HFFc6 (cell line): ENCODE data around the gene GTF2F2. TPM values are rescaled to one million over a fixed set of nuclear protein-coding genes. Genes with fewer than 3 reads are reported as not detected.

Source experiments
- DNase-seq: peaks from one replicate; pipeline ENCODE4 v3.0.0-alpha.2; 2018
- H3K27ac Mint-ChIP-seq: 2 replicates; pipeline ENCODE4 v1.8.0; 2020; ENCODE audit warnings: mild to moderate bottlenecking, mixed read lengths
- H3K27me3 Mint-ChIP-seq: 2 replicates; pipeline ENCODE4 v1.8.0; 2021; ENCODE audit warnings: mild to moderate bottlenecking, moderate library complexity, mixed read lengths; ENCODE audit not compliant: insufficient read depth
- H3K36me3 Mint-ChIP-seq: 2 replicates; pipeline ENCODE4 v1.8.0; 2021; ENCODE audit warnings: low read depth, mixed read lengths
- H3K4me1 Mint-ChIP-seq: 2 replicates; pipeline ENCODE4 v1.8.0; 2020; ENCODE audit warnings: low read depth, mixed read lengths
- H3K4me3 Mint-ChIP-seq: 2 replicates; pipeline ENCODE4 v1.8.0; 2020; ENCODE audit warnings: mild to moderate bottlenecking, moderate library complexity, mixed read lengths
- H3K9me3 Mint-ChIP-seq: 2 replicates; pipeline ENCODE4 v1.8.0; 2020; ENCODE audit warnings: mild to moderate bottlenecking, mixed read lengths
- CTCF ChIP-seq: fragments of 200-600 bp; sonication (generic); IDR thresholded peaks from 2 replicates; pipeline ENCODE4 v1.5.0; 2021; ENCODE audit warnings: antibody characterized with exemption, mild to moderate bottlenecking
- total RNA-seq, 6 experiments: library from RNA; stranded (reverse); fragmentation: NEBNext Ultra II Directional; extraction: Animal tissue kit (Norgen Biotek cat#: 25700); gene quantifications; 2 replicates in 1 of 6; 3 replicates in 5 of 6; pipeline ENCODE4 v1.2.3, GENCODE V29; 2021

GTF2F2 gene
- total RNA-seq, 6 experiments from 2014 or later, result 22.9 to 31.5 (median 24.7) TPM

- Mint-ChIP-seq H3K4me3 (peak overlapping the region; percentile 43), H3K9me3 (no peaks in the 10 kb centered on the region), H3K36me3 (peaks cover 38% of the 10 kb centered on the region), H3K27me3 (no peaks in the 10 kb centered on the region; the same call in 1 of the 2 replicates), H3K4me1 (peaks cover 78% of the 10 kb centered on the region), H3K27ac (peak overlapping the region; percentile 91)
- DNase-seq, result no peak
- TF ChIP-seq CTCF, result no peak
These were observed 87.0 kb downstream of the GTF2F2 start for GRCh38 chr13:45207319-45207718.

DNA sequence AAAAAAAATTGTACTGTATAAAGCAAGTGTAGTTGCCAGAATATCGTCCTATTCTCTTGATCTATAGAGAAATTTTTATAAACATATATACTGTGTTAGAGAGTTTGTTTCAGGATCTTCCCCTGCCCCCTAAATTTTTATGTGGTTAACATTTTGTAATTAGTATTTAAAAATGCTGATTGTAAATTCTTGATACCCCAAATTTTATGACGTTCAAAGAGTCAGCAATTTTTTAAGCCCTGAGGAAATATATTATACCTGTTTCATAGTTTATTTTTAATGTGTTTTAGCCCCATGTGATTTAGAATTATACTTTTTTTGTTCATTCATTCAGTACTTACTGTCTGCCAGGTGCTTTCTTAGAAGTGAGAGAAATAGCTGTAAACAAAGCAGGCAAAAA is 87.8 kb downstream of the GTF2F2 start:
- H3K36me3 Mint-ChIP-seq, result peaks cover 34% of the 10 kb centered on the region
- no peak for TF ChIP-seq CTCF
- H3K4me3 Mint-ChIP-seq, result peak overlapping the region; percentile 43; the same call in 1 of the 2 replicates
- H3K27ac Mint-ChIP-seq, result peak overlapping the region; percentile 91
- no peaks in the 10 kb centered on the region for H3K9me3 Mint-ChIP-seq
- no peak for DNase-seq
- no peaks in the 10 kb centered on the region; the same call in 1 of the 2 replicates for H3K27me3 Mint-ChIP-seq
- peaks cover 76% of the 10 kb centered on the region for H3K4me1 Mint-ChIP-seq

DNA sequence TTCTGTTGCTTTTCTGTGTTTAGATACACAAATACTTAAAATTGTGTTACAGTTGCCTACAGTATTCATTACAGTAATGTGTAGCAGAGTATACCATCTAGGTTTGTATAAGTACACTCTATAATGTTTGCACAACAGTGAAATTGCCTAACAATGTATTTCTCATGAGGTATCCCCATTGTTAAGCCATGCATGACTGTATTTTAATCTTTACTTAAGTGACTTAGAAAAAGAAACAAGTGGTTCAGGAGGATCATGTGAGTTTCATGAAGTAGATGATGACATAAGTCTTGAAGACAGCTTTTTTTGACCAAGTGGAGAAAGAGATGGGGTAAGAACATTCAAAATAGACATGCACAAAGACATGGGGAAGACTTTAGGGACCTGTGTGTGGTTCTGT is 88.9 kb downstream of the GTF2F2 start:
- H3K9me3 Mint-ChIP-seq, result no peaks in the 10 kb centered on the region
- peak overlapping the region; percentile 28; the same call in 1 of the 2 replicates for H3K27ac Mint-ChIP-seq
- no peaks in the 10 kb centered on the region; the same call in 1 of the 2 replicates for H3K27me3 Mint-ChIP-seq
- H3K36me3 Mint-ChIP-seq, result peaks cover 31% of the 10 kb centered on the region
- H3K4me1 Mint-ChIP-seq, result peaks cover 77% of the 10 kb centered on the region
- H3K4me3 Mint-ChIP-seq, result no peak overlapping the region
- TF ChIP-seq CTCF, result no peak
- no peak for DNase-seq

DNA sequence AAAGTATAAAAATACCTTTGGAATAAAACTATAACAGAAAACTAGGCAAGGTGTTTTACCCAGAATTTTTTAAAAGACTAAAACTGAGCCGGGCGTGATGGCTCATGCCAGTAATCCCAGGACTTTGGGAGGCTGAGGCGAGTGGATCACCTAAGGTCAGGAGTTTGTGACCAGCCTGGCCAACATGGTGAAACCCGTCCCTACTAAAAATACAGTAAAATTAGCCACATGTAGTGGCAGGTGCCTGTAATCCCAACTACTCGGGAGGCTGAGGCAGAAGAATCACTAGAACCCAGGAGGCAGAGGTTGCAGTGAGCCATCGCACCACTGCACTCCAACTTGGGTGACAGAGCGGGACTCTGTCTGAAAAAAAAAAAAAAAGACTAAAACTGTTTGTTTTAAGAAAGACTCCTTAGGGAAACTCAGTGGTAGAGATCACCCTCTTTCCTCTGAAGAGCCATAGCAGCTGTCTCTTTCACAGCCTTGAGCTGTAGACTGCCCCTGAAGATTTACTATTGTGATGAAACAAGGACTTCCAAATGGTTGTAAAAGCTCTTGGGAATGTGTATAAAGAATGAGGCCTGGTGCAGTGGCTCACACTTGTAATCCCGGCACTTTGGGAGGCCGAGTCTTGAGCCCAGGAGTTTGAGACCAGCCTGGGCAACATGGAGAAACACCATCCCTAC is 95.2 kb downstream of the GTF2F2 start:
- DNase-seq, result no peak
- Mint-ChIP-seq H3K27ac (no peak overlapping the region), H3K27me3 (no peaks in the 10 kb centered on the region)

DNA sequence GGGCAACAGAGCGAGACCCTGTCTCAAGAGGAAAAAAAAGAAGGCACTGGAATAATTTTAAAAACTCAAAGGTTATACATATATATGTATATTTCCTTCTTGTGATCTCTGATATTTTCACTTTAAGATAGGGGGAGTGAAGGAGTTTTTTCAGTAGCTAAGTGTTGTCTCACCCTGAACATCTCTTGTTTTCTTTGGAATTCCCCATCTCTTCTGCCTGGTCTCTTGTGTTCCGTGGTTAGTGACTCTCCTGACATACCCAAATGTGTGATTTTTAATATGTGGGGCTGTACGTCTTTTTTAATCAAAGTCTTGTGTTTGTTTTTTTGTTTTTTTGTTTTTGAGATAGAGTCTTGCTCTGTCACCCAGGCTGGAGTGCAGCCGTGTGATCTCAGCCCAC is 95.9 kb downstream of the GTF2F2 start:
- peaks cover 24% of the 10 kb centered on the region for H3K36me3 Mint-ChIP-seq
- DNase-seq, result no peak
- H3K27me3 Mint-ChIP-seq, result no peaks in the 10 kb centered on the region
- no peaks in the 10 kb centered on the region for H3K9me3 Mint-ChIP-seq
- TF ChIP-seq CTCF, result no peak
- no peak overlapping the region for H3K4me3 Mint-ChIP-seq
- peaks cover 62% of the 10 kb centered on the region for H3K4me1 Mint-ChIP-seq
- no peak overlapping the region for H3K27ac Mint-ChIP-seq

More for the DNA sequence above, 95.2 kb downstream of the GTF2F2 start:
- TF ChIP-seq CTCF, result no peak
- H3K36me3 Mint-ChIP-seq, result peaks cover 24% of the 10 kb centered on the region
- H3K4me1 Mint-ChIP-seq, result peaks cover 60% of the 10 kb centered on the region
- no peak overlapping the region for H3K4me3 Mint-ChIP-seq
- no peaks in the 10 kb centered on the region for H3K9me3 Mint-ChIP-seq
